ENCODE data around the gene ABLIM2. TPM values are rescaled to one million over a fixed set of nuclear protein-coding genes. Genes with fewer than 3 reads are reported as not detected.

Gene ABLIM2
- total RNA-seq, 1 experiment from 2014 or later = 1.0 TPM

DNA sequence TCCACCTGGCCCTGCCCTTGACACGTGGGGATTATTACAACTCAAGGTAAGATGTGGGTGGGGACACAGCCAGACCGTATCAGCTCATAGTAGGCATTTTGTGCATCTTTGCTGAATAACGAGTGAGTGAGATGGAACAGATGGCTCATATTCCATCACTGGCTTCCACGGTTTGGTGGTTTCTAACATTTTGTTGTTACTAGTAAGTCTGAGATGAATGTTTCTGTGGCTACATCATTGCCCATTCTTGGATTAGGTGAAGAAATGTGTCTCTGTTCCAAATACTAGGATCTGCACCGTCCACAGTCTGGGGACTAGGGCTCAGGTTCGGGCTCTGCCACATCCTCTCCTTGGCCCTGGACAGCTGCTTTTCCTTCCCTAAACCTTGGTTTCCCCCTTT, 3.6 kb downstream of the ABLIM2 start:
- no peak overlapping the region for H3K9ac ChIP-seq (ENCODE audit: extremely low read depth, insufficient read length, low read length)
- H3K14ac ChIP-seq (ENCODE audit: insufficient read depth, low read length) = no peak overlapping the region
- no peak overlapping the region for H2AFZ ChIP-seq (ENCODE audit: low read length)
- no CpG with 5 or more reads among the region's 6 CpGs for WGBS (ENCODE audit: extremely low coverage, insufficient read length, low lambda C conversion rate)
- Mint-ChIP-seq H3K4me1 (peaks cover 12 to 16% of the 10 kb centered on the region in 2 experiments), H3K36me3 (ENCODE audit: insufficient read depth in 1 of 3, low read depth in 3 of 3) (no peaks in the 10 kb centered on the region), H3K4me3 (no peak overlapping the region), H3K27me3 (ENCODE audit: low read depth) (peaks cover 42% of the 10 kb centered on the region), H3K9me3 (no peaks in the 10 kb centered on the region), H3K27ac (no peak overlapping the region)
- no peak overlapping the region for H2BK20ac ChIP-seq (ENCODE audit: low read depth, low read length, poor library complexity, severe bottlenecking)
- no peaks in the 10 kb centered on the region for H3K9me3 ChIP-seq (ENCODE audit: control insufficient read depth, low read depth, low read length)
- no peak overlapping the region for H3T11ph ChIP-seq (ENCODE audit: low read length)
- no peak overlapping the region for H2BK5ac ChIP-seq (ENCODE audit: insufficient read length, low read length)
- no peaks in the 10 kb centered on the region for H3K79me2 ChIP-seq (ENCODE audit: insufficient read depth, low read length)
- H3K18ac ChIP-seq (ENCODE audit: insufficient read length, low read depth, low read length) = no peak overlapping the region
- H3K4me2 ChIP-seq (ENCODE audit: insufficient read depth, insufficient read length, low read length) = no peak overlapping the region
- H3K23me2 ChIP-seq (ENCODE audit: insufficient read length, low read depth, low read length, poor library complexity, severe bottlenecking) = peaks cover 9% of the 10 kb centered on the region
- no peak overlapping the region for H2AK5ac ChIP-seq (ENCODE audit: insufficient read length, low read length)
- no peak overlapping the region for H2BK15ac ChIP-seq (ENCODE audit: low read depth, low read length)
- H3K4ac ChIP-seq (ENCODE audit: low read depth, low read length) = no peak overlapping the region
- no peak overlapping the region for H4K5ac ChIP-seq (ENCODE audit: insufficient read length, low read depth, low read length)
- no peak overlapping the region for H3K23ac ChIP-seq (ENCODE audit: insufficient read length, low read depth, low read length)
- H3K4me1 ChIP-seq (ENCODE audit: insufficient read depth, low read length) = no peaks in the 10 kb centered on the region
- DNase-seq = no peak
- H3K56ac ChIP-seq (ENCODE audit: insufficient read length, low read depth, low read length) = no peak overlapping the region
- H3K27me3 ChIP-seq (ENCODE audit: insufficient read depth, low read length) = peaks cover 8% of the 10 kb centered on the region; the same call in 1 of the 2 replicates
- TF ChIP-seq CTCF (conservative IDR thresholded peaks at IDR 0.05) = no peak
- H3K79me1 ChIP-seq (ENCODE audit: insufficient read depth, low read depth, low read length, poor library complexity, severe bottlenecking) = no peaks in the 10 kb centered on the region
- H4K91ac ChIP-seq (ENCODE audit: insufficient read length, low read depth, low read length) = no peak overlapping the region
- H4K20me1 ChIP-seq (ENCODE audit: control insufficient read depth, insufficient read depth, insufficient read length) = no peaks in the 10 kb centered on the region
- no peak overlapping the region for H2BK120ac ChIP-seq (ENCODE audit: low read depth, low read length, poor library complexity, severe bottlenecking)
- no peak overlapping the region for H3K27ac ChIP-seq (ENCODE audit: insufficient read length, low read depth, low read length)
- no peak overlapping the region for H4K8ac ChIP-seq (replicated peaks; ENCODE audit: insufficient read length, low read depth, low read length)
- no peak overlapping the region for H2BK12ac ChIP-seq (ENCODE audit: insufficient read length, low read depth, low read length)
